SK-N-SH treated with all-trans-retinoic acid at 6 μM for 48 hours (cell line): ENCODE data around the gene TRPC1.
"Not testable (repeated sequence)": the region's sequence is repeated elsewhere in the genome, so short reads cannot be mapped to it uniquely, and the experiment has no call there.

Experiments used
- ARNTL ChIP-seq: fragments of 450-650 bp; formaldehyde crosslinking; IDR thresholded peaks from 2 replicates; pipeline ENCODE4 v1.5.0; 2020; ENCODE audit warnings: low read depth, mild to moderate bottlenecking, moderate library complexity, borderline replicate concordance
- BACH2 ChIP-seq: fragments of 250-450 bp; sonication (Bioruptor Pico); IDR thresholded peaks from 2 replicates; pipeline ENCODE4 v1.9.0; 2021; ENCODE audit warnings: mild to moderate bottlenecking, borderline replicate concordance
- RARB ChIP-seq: fragments of 250-450 bp; sonication (Bioruptor Pico); IDR thresholded peaks from 2 replicates; pipeline ENCODE4 v1.8.0; 2021; ENCODE audit warnings: mild to moderate bottlenecking, moderate library complexity
- ZC3H10 ChIP-seq: fragments of 250-450 bp; sonication (Bioruptor Pico); IDR thresholded peaks from 2 replicates; pipeline ENCODE4 v1.5.1; 2021; ENCODE audit warnings: mild to moderate bottlenecking, moderate library complexity

GRCh38 chr3:142714882-142715281 is 9.0 kb upstream of the TRPC1 start:
- TF ChIP-seq BACH2 (CRISPR knock-in tag); ZC3H10; ARNTL (CRISPR knock-in tag); RARB (CRISPR knock-in tag): not testable (repeated sequence)
